ENCODE results near the gene ABHD14A.

DNA sequence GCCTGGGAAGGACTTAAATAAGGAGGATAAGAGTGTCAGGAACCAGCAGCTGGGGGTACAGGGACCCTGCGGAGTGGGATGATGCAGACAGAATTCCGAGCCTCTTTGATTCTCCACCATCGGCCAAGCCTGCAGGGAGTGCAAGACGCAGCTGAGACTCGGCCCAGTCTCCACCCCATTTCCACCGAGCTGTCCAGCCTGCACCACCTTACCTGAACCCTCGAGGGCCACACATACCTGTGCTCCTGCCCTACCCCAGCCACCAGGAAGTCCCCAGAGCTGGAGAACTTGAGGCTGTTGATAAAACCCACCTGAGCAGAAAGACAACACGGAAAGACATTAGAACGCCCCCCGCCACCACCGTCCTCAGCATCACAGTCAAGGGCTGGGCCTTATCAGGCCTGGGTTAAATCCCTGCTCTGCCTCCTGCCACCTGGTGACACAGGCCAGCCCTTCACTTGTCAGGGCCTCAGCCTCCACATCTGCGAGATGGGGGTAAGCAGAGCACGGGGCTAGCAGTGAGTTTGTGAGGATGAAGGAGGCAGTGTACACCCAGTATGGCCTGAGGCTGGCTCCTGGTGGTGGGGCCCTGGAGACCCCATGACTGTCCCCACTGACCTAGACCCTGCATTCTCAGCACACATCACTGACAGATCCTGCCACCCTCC is 41.3 kb upstream of the ABHD14A start:
- TF ChIP-seq POLR2A (IDR thresholded peaks at IDR 0.05) (no peak), EP300 (IDR thresholded peaks at IDR 0.05) (no peak)
- TF ChIP-seq, protein P1, sequence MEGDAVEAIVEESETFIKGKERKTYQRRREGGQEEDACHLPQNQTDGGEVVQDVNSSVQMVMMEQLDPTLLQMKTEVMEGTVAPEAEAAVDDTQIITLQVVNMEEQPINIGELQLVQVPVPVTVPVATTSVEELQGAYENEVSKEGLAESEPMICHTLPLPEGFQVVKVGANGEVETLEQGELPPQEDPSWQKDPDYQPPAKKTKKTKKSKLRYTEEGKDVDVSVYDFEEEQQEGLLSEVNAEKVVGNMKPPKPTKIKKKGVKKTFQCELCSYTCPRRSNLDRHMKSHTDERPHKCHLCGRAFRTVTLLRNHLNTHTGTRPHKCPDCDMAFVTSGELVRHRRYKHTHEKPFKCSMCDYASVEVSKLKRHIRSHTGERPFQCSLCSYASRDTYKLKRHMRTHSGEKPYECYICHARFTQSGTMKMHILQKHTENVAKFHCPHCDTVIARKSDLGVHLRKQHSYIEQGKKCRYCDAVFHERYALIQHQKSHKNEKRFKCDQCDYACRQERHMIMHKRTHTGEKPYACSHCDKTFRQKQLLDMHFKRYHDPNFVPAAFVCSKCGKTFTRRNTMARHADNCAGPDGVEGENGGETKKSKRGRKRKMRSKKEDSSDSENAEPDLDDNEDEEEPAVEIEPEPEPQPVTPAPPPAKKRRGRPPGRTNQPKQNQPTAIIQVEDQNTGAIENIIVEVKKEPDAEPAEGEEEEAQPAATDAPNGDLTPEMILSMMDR (IDR thresholded peaks at IDR 0.05): no peak

Data from tibial nerve (tissue), 4 donors.